Measurements from ENCODE around the gene CDK4. TPM values are rescaled to one million over a fixed set of nuclear protein-coding genes. Genes with fewer than 3 reads are reported as not detected.

CDK4 gene
- total and polyA plus RNA-seq, 2 of the 13 experiments (the other 11 are each of a cell fraction or from before 2014, with no cell fraction given): 191 to 209 TPM

- TF ChIP-seq ZNF597 (CRISPR knock-in tag; IDR thresholded peaks at IDR 0.05) (no peak), TAF15 (IDR thresholded peaks at IDR 0.05; ENCODE audit: low read depth, low read length, poor library complexity, severe bottlenecking) (no peak), ADNP (CRISPR knock-in tag; IDR thresholded peaks at IDR 0.05) (no peak), TFDP2 (CRISPR knock-in tag; IDR thresholded peaks at IDR 0.05) (peak; percentile 73; the same call in 1 of the 2 replicates), RARA (CRISPR knock-in tag; IDR thresholded peaks at IDR 0.05) (no peak; the same call in 1 of the 2 replicates), SKI (IDR thresholded peaks at IDR 0.05; ENCODE audit: partially characterized antibody) (peak; percentile 55), SNAPC4 (CRISPR knock-in tag; IDR thresholded peaks at IDR 0.05) (no peak), ZNF513 (CRISPR knock-in tag; conservative IDR thresholded peaks at IDR 0.05) (no peak), ZBTB1 (CRISPR knock-in tag; IDR thresholded peaks at IDR 0.05; ENCODE audit: borderline replicate concordance) (no peak), TBP (CRISPR knock-in tag; IDR thresholded peaks at IDR 0.05) (no peak; the same call in 1 of the 2 replicates), ZNF121 (CRISPR knock-in tag; IDR thresholded peaks at IDR 0.05) (no peak), SRF (IDR thresholded peaks at IDR 0.05; ENCODE audit: low read depth, low read length) (peak; percentile 41; the same call in 1 of the 2 replicates), DBP (CRISPR knock-in tag; IDR thresholded peaks at IDR 0.05; ENCODE audit: not compliant biosample characterization) (no peak), ZBTB46 (CRISPR knock-in tag; IDR thresholded peaks at IDR 0.05; ENCODE audit: borderline replicate concordance) (0 out of 2 replicates have a peak, but pooled peaks have one; percentile 65), ZNF580 (CRISPR knock-in tag; IDR thresholded peaks at IDR 0.05; ENCODE audit: borderline replicate concordance, low read depth) (no peak), SOX5 (CRISPR knock-in tag; IDR thresholded peaks at IDR 0.05; ENCODE audit: borderline replicate concordance) (peak; percentile 54; the same call in 1 of the 2 replicates), SRSF4 (IDR thresholded peaks at IDR 0.05; ENCODE audit: low read depth, low read length, poor library complexity, severe bottlenecking) (no peak)
Observed at GRCh38 chr12:57771873-57772428, 19.8 kb upstream of the CDK4 start, which contains the start of gene METTL1 (continued).
